Measurements from ENCODE around the gene PHOX2B. TPM values are rescaled to one million over a fixed set of nuclear protein-coding genes. Genes with fewer than 3 reads are reported as not detected.

Gene PHOX2B
- total RNA-seq, 1 donor from 2014 or later, result not detected

GRCh38 chr4:41791557-41791956, 43.0 kb upstream of the PHOX2B start:
- DNase-seq (no peak), ATAC-seq (no peak)
- Histone ChIP-seq H3K36me3 (no peaks in the 10 kb centered on the region), H3K4me1 (no peaks in the 10 kb centered on the region), H3K9me3 (no peaks in the 10 kb centered on the region), H3K27ac (no peak overlapping the region), H3K27me3 (peaks cover 14% of the 10 kb centered on the region), H3K4me3 (no peak overlapping the region)
- intact Hi-C loops (cut with DNase I), result no loop called here
- TF ChIP-seq CTCF (IDR thresholded peaks at IDR 0.05), result no peak

- Histone ChIP-seq H3K9me3 (no peaks in the 10 kb centered on the region), H3K4me3 (no peak overlapping the region), H3K36me3 (no peaks in the 10 kb centered on the region), H3K27me3 (peaks cover 6% of the 10 kb centered on the region), H3K4me1 (no peaks in the 10 kb centered on the region), H3K27ac (no peak overlapping the region)
- TF ChIP-seq CTCF (IDR thresholded peaks at IDR 0.05), result no peak
- DNase-seq (no peak), ATAC-seq (no peak)
- intact Hi-C loops (cut with DNase I), result no loop called here
These were observed 39.4 kb upstream of the PHOX2B start for GRCh38 chr4:41787931-41788330.

- no peaks in the 10 kb centered on the region for H3K27me3 ChIP-seq
- DNase-seq (no peak), ATAC-seq (no peak)
- no peak overlapping the region for H3K27ac ChIP-seq
- TF ChIP-seq CTCF (IDR thresholded peaks at IDR 0.05), result no peak
- H3K9me3 ChIP-seq, result no peaks in the 10 kb centered on the region
- no peak overlapping the region for H3K4me3 ChIP-seq
- no peaks in the 10 kb centered on the region for H3K36me3 ChIP-seq
- H3K4me1 ChIP-seq, result no peaks in the 10 kb centered on the region
- intact Hi-C loops (cut with DNase I), result no loop called here
These were observed 37.1 kb upstream of the PHOX2B start for GRCh38 chr4:41785665-41786064.

- DNase-seq (no peak), ATAC-seq (no peak)
- no peaks in the 10 kb centered on the region for H3K4me1 ChIP-seq
- no peaks in the 10 kb centered on the region for H3K27me3 ChIP-seq
- H3K27ac ChIP-seq, result no peak overlapping the region
- no peaks in the 10 kb centered on the region for H3K36me3 ChIP-seq
- H3K9me3 ChIP-seq, result no peaks in the 10 kb centered on the region
- H3K4me3 ChIP-seq, result no peak overlapping the region
- intact Hi-C loops (cut with DNase I), result no loop called here
- no peak for TF ChIP-seq CTCF (IDR thresholded peaks at IDR 0.05)
These were observed 35.9 kb upstream of the PHOX2B start for GRCh38 chr4:41784191-41784979.

GRCh38 chr4:41776466-41776865, 27.9 kb upstream of the PHOX2B start:
- Histone ChIP-seq H3K36me3 (no peaks in the 10 kb centered on the region), H3K9me3 (no peaks in the 10 kb centered on the region), H3K27ac (no peak overlapping the region), H3K4me3 (no peak overlapping the region), H3K4me1 (no peaks in the 10 kb centered on the region), H3K27me3 (no peaks in the 10 kb centered on the region)
- DNase-seq (no peak), ATAC-seq (no peak)
- no peak for TF ChIP-seq CTCF (IDR thresholded peaks at IDR 0.05)
- intact Hi-C loops (cut with DNase I), result no loop called here
